Endothelial cell of umbilical vein (primary cell): ENCODE measurements around the gene IRF9. TPM values are rescaled to one million over a fixed set of nuclear protein-coding genes. Genes with fewer than 3 reads are reported as not detected.

ENCODE experiments used
- BruUV-seq: library from RNA; stranded (reverse); fragments of 400-500 nt; replicated peaks from 2 replicates; lab custom pipeline; 2021; lab: Mats Ljungman, UMichigan
- CTCF ChIA-PET: fragments of 300-600, 350-600 bp; sonication (Branson Sonifier 250); formaldehyde crosslinking; loops from one replicate; lab custom pipeline; 2021; ENCODE audit warnings: antibody characterized with exemption, inconsistent platforms; lab: Charles Lee
- POLR2A ChIA-PET: fragments of 300-600, 350-600 bp; sonication (Branson Sonifier 250); formaldehyde crosslinking; loops from one replicate; lab custom pipeline; 2021; ENCODE audit warnings: antibody characterized with exemption, inconsistent platforms; lab: Charles Lee
- DNase-seq: peaks from one replicate; pipeline ENCODE4 v3.0.0-alpha.2; 2011; ENCODE audit warnings: low read depth, low spot score
- FAIRE-seq: peaks from 2 replicates; lab custom pipeline; 2011; peaks lifted over from hg19 to GRCh38; lab: Jason Lieb, UNC
- H2AFZ ChIP-seq: 2 replicates; pipeline ENCODE4 v1.6.0; 2012; ENCODE audit warnings: low read depth, low read length, control low read depth, inconsistent platforms
- H3K27ac ChIP-seq: 2 replicates; pipeline ENCODE4 v1.5.1; 2011; ENCODE audit warnings: low read depth, mild to moderate bottlenecking, control low read depth, low read length, moderate library complexity; ENCODE audit not compliant: insufficient read depth
- H3K27me3 ChIP-seq, 2 experiments: 2 replicates each; pipeline versions ENCODE4 v1.6.0 to v1.6.1; 2011; ENCODE audit warnings: low read length in 2 of 2, mixed read lengths in 1 of 2; ENCODE audit not compliant: control insufficient read depth in 2 of 2, insufficient read depth in 2 of 2
- H3K36me3 ChIP-seq, 2 experiments: 2 replicates in 1 of 2; 3 replicates in 1 of 2; pipeline ENCODE4 v1.5.1; 2011; ENCODE audit warnings: low read length in 2 of 2, mild to moderate bottlenecking in 1 of 2, moderate library complexity in 1 of 2; ENCODE audit not compliant: control insufficient read depth in 2 of 2, insufficient read depth in 2 of 2; ENCODE audit errors: extremely low read depth in 1 of 2
- H3K4me1 ChIP-seq: 3 replicates; pipeline ENCODE4 v1.5.1; 2011; ENCODE audit warnings: mild to moderate bottlenecking, low read length; ENCODE audit not compliant: control insufficient read depth, insufficient read depth; ENCODE audit errors: extremely low read depth
- H3K4me2 ChIP-seq: 2 replicates; pipeline ENCODE4 v1.6.1; 2011; ENCODE audit warnings: low read length, control low read depth, mixed read lengths; ENCODE audit not compliant: insufficient read depth
- H3K4me3 ChIP-seq, 3 experiments: fragments of 200-600 bp in 1 of 3; sonication (generic), shearing (Covaris generic) in 1 of 3; replicated peaks in 1 of 3; 2 replicates each; pipeline ENCODE4 v1.5.1; 2011 to 2016; ENCODE audit warnings: control low read depth in 3 of 3, low read length in 3 of 3, mild to moderate bottlenecking in 2 of 3, inconsistent platforms in 1 of 3, low read depth in 1 of 3, moderate library complexity in 1 of 3; ENCODE audit not compliant: insufficient read depth in 1 of 3
- H3K79me2 ChIP-seq: 2 replicates; pipeline ENCODE4 v1.6.0; 2012; ENCODE audit warnings: low read length, inconsistent platforms; ENCODE audit not compliant: control insufficient read depth, insufficient read depth
- H3K9ac ChIP-seq: replicated peaks from 2 replicates; pipeline ENCODE3; 2011; ENCODE audit warnings: low read length, control low read depth; ENCODE audit not compliant: insufficient read depth; ENCODE audit errors: extremely low read depth
- H3K9me1 ChIP-seq: replicated peaks from 3 replicates; pipeline ENCODE4 v1.6.0; 2011; ENCODE audit warnings: mild to moderate bottlenecking, low read length; ENCODE audit not compliant: control insufficient read depth, insufficient read depth; ENCODE audit errors: extremely low read depth
- H3K9me3 ChIP-seq: replicated peaks from 2 replicates; pipeline ENCODE4 v1.5.1; 2012; ENCODE audit warnings: low read length, inconsistent platforms; ENCODE audit not compliant: control insufficient read depth, insufficient read depth
- H4K20me1 ChIP-seq: replicated peaks from 2 replicates; pipeline ENCODE3; 2011; ENCODE audit warnings: mild to moderate bottlenecking, low read length; ENCODE audit not compliant: control insufficient read depth, insufficient read depth; ENCODE audit errors: extremely low read depth
- EZH2 ChIP-seq: IDR thresholded peaks from 2 replicates; pipeline ENCODE4 v1.6.1; 2012; ENCODE audit warnings: borderline replicate concordance, low read depth, mild to moderate bottlenecking, moderate library complexity, low read length, inconsistent platforms; ENCODE audit not compliant: severe bottlenecking
- GATA2 ChIP-seq: IDR thresholded peaks from 2 replicates; pipeline ENCODE4 v1.7.0; 2011; ENCODE audit warnings: low read depth, mild to moderate bottlenecking, moderate library complexity, mixed read lengths, low read length; ENCODE audit not compliant: insufficient read length, insufficient read depth
- JUN ChIP-seq: IDR thresholded peaks from 2 replicates; pipeline ENCODE4 v1.6.1; 2011; ENCODE audit warnings: borderline replicate concordance, low read depth; ENCODE audit not compliant: insufficient read length, insufficient read depth
- MYC ChIP-seq: IDR thresholded peaks from one replicate; pipeline ENCODE4 v1.6.1; 2011; ENCODE audit warnings: mild to moderate bottlenecking, low read depth, low read length
- POLR2A ChIP-seq: IDR thresholded peaks from 2 replicates; pipeline ENCODE4 v1.6.1; 2012; ENCODE audit warnings: low read depth, mild to moderate bottlenecking, control low read depth, low read length
- dilution Hi-C: fragments of 300-500 bp; cut with MboI; formaldehyde crosslinking; loops from one replicate; pipeline ENCODE4 v1.15.0; 2019; ENCODE audit warnings: low sequenced_read_pairs; ENCODE audit not compliant: extremely low pct_ligation_motif_present
- intact Hi-C: fragments of 100-400 bp; cut with micrococcal nuclease; formaldehyde crosslinking; loops from one replicate; pipeline ENCODE4 v1.10.0; 2022
- polyA plus RNA-seq, 4 experiments: library from polyadenylated mRNA; depleted of rRNA in 3 of 4; stranded (reverse) in 3 of 4; unstranded in 1 of 4; fragments of >200 nt; gene quantifications; 2 replicates each; pipeline versions ENCODE4 v1.2.1 to v1.2.3, GENCODE V29; 2011 to 2012; ENCODE audit warnings: missing spikeins in 1 of 4
- total RNA-seq: library from RNA; stranded (reverse); gene quantifications from 2 replicates; pipeline ENCODE4 v1.2.3, GENCODE V29; 2021
- TF ChIP-seq, protein P1 (sequence below), 2 donors: IDR thresholded peaks; 1 replicate in 1 of 2; 2 replicates in 1 of 2; pipeline ENCODE4 v1.5.1; 2011; ENCODE audit warnings: low read length in 2 of 2, mild to moderate bottlenecking in 2 of 2, moderate library complexity in 2 of 2, control low read depth in 1 of 2, inconsistent platforms in 1 of 2, low read depth in 1 of 2; ENCODE audit not compliant: insufficient read depth in 1 of 2; ENCODE audit errors: extremely low read depth in 1 of 2
- TF ChIP-seq, protein P2 (sequence below): IDR thresholded peaks from 2 replicates; pipeline ENCODE4 v1.6.1; 2011; ENCODE audit not compliant: insufficient read depth, insufficient read length

Gene IRF9
- total and polyA plus RNA-seq, 2 donors (not counting 3 experiments of a cell fraction or from before 2014, with no cell fraction given): 44.6 to 46.1 TPM

DNA sequence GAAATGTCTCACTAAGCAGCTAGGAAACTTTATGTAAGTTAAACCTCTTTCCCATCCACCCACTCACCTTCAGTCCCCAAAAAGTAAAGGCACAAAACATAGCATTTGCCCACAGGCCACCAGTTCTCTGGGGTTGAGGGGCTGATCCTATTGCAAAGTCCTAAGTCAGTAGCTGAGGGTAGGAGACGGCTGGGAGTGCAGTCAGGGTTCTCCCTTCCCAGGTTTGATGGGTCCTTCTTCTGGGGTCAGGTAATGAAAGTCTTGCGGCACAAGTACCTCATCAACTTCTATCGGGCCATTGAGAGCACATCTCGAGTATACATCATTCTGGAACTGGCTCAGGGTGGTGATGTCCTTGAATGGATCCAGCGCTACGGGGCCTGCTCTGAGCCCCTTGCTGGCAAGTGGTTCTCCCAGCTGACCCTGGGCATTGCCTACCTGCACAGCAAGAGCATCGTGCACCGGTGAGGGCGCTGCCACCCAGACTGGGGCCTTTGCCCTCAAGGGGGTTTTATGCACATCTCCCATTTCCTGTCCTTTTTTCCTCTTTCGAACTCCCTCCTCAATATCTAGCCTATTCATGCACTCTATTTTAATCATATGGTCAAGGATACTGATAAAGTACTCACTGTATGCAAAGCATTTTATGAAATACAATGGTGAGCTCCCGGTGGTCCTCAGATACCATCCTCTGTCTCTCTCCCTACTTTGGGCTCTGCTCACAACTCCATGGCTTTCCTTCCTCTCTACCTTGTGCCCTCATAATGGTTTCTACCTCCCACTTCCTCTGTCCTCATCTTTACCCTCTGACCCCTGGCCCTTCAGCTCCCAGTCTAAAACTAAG lies 45.4 kb downstream of the IRF9 start:
- Histone ChIP-seq H4K20me1 (no peaks in the 10 kb centered on the region), H3K9me3 (no peaks in the 10 kb centered on the region), H3K27ac (no peak overlapping the region), H3K27me3 (no peaks in the 10 kb centered on the region), H3K4me1 (no peaks in the 10 kb centered on the region), H3K4me3 (no peak overlapping the region), H3K36me3 (peaks cover 6 to 33% of the 10 kb centered on the region in 2 experiments), H3K9me1 (no peaks in the 10 kb centered on the region), H3K79me2 (no peaks in the 10 kb centered on the region), H3K4me2 (no peak overlapping the region), H2AFZ (no peak overlapping the region), H3K9ac (no peak overlapping the region)
- ChIA-PET CTCF (interaction anchor here (0.9 to 1.0 kb wide), 2 partner anchors 10 to 90 kb away, joined by 3 read pairs; partner anchors contain the start of gene MDP1), POLR2A (interaction anchor here (0.5 kb wide), 1 partner anchor 10 kb away, joined by 3 read pairs; no protein-coding TSS in a partner anchor)
- DNase-seq: no peak
- intact Hi-C loops: no loop called here
- FAIRE-seq: no peak
- dilution Hi-C loops: no loop called here
- TF ChIP-seq EZH2: no peak
- no peak for TF ChIP-seq JUN
- TF ChIP-seq POLR2A: no peak
- TF ChIP-seq GATA2: no peak
- TF ChIP-seq, protein P1, sequence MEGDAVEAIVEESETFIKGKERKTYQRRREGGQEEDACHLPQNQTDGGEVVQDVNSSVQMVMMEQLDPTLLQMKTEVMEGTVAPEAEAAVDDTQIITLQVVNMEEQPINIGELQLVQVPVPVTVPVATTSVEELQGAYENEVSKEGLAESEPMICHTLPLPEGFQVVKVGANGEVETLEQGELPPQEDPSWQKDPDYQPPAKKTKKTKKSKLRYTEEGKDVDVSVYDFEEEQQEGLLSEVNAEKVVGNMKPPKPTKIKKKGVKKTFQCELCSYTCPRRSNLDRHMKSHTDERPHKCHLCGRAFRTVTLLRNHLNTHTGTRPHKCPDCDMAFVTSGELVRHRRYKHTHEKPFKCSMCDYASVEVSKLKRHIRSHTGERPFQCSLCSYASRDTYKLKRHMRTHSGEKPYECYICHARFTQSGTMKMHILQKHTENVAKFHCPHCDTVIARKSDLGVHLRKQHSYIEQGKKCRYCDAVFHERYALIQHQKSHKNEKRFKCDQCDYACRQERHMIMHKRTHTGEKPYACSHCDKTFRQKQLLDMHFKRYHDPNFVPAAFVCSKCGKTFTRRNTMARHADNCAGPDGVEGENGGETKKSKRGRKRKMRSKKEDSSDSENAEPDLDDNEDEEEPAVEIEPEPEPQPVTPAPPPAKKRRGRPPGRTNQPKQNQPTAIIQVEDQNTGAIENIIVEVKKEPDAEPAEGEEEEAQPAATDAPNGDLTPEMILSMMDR (IDR thresholded peaks at IDR 0.05; ENCODE audit: extremely low read depth in 1 of 2, insufficient read depth in 1 of 2, low read depth in 1 of 2, low read length in 2 of 2): no peak
- TF ChIP-seq, protein P2, sequence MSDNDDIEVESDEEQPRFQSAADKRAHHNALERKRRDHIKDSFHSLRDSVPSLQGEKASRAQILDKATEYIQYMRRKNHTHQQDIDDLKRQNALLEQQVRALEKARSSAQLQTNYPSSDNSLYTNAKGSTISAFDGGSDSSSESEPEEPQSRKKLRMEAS: no peak
- TF ChIP-seq MYC: no peak
- no TSS peak for BruUV-seq
